ENCODE measurements around the gene ZNF140. TPM values are rescaled to one million over a fixed set of nuclear protein-coding genes. Genes with fewer than 3 reads are reported as not detected.
A peak's percentile ranks its signal among the peaks of the same experiment; 100 is the strongest.

The ZNF140 gene
- polyA plus RNA-seq, 3 donors = 6.2 to 11.8 (median 6.3) TPM

DNA sequence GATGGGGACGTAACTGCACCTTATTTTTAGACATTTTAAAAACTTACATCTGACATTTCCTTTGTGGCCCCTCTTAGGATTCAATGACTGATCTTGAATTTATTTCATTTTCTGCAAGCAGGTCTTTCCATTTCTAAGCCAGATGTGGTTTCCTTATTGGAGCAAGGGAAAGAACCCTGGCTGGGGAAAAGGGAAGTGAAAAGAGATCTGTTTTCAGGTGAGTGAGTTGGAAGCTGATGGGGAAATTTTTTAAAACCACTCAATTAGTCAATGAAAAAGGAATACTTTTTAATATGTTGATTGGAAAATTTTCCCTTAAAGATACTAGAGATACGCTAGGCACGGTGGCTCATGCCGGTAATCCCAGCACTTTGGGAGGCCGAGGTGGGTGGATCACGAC, 2.6 kb downstream of the ZNF140 start:
- H4K20me1 ChIP-seq (ENCODE audit: insufficient read depth, low read length) = no peaks in the 10 kb centered on the region
- Mint-ChIP-seq H3K4me1 (peaks cover 5% of the 10 kb centered on the region), H3K9me3 (peaks cover 46 to 72% (median 66%) of the 10 kb centered on the region in 7 donors), H3K4me3 (no peak overlapping the region), H3K27me3 (ENCODE audit: low read depth in 3 of 3) (peaks cover 0 to 4% (median 0%) of the 10 kb centered on the region in 3 donors), H3K27ac (no peak overlapping the region), H3K36me3 (peaks cover 58 to 75% of the 10 kb centered on the region in 2 donors)
- WGBS (ENCODE audit: insufficient coverage) = 95% methylated on average over 5 of the region's 6 CpGs
- peaks cover 11 to 12% of the 10 kb centered on the region in 2 donors for H3K4me1 ChIP-seq (ENCODE audit: control insufficient read depth in 1 of 2, insufficient read depth in 2 of 2, low read length in 2 of 2)
- H3K4me3 ChIP-seq (replicated peaks in 1 of 3; ENCODE audit: low read depth in 2 of 3, low read length in 3 of 3) = peak overlapping the region in 1 of 3 experiments; percentile 86
- H3K79me2 ChIP-seq (ENCODE audit: insufficient read depth, low read length) = peaks cover 13% of the 10 kb centered on the region
- H3K9ac ChIP-seq (ENCODE audit: insufficient read depth, low read length, poor library complexity, severe bottlenecking) = no peak overlapping the region
- H3K4me2 ChIP-seq (replicated peaks; ENCODE audit: extremely low read depth, low read length, poor library complexity, severe bottlenecking) = no peak overlapping the region
- intact Hi-C loops (cut with micrococcal nuclease) = loop anchor here in 1 of 2 donors (5.0 kb wide), 2 partner anchors 176 to 196 kb away; partner anchors contain the start of gene CHFR
- H3K9me3 ChIP-seq (replicated peaks in 1 of 2; ENCODE audit: control insufficient read depth in 1 of 2, insufficient read depth in 1 of 2, low read length in 2 of 2) = peaks cover 44 to 87% of the 10 kb centered on the region in 2 donors
- H3K36me3 ChIP-seq (replicated peaks in 1 of 2; ENCODE audit: control insufficient read depth in 1 of 2, insufficient read depth in 2 of 2, low read length in 2 of 2) = peaks cover 40 to 69% of the 10 kb centered on the region in 2 donors
- no peak overlapping the region for H3K27ac ChIP-seq (ENCODE audit: low read depth in 1 of 2, low read length in 2 of 2)
- DNase-seq = no peak
- TF ChIP-seq, protein P1, sequence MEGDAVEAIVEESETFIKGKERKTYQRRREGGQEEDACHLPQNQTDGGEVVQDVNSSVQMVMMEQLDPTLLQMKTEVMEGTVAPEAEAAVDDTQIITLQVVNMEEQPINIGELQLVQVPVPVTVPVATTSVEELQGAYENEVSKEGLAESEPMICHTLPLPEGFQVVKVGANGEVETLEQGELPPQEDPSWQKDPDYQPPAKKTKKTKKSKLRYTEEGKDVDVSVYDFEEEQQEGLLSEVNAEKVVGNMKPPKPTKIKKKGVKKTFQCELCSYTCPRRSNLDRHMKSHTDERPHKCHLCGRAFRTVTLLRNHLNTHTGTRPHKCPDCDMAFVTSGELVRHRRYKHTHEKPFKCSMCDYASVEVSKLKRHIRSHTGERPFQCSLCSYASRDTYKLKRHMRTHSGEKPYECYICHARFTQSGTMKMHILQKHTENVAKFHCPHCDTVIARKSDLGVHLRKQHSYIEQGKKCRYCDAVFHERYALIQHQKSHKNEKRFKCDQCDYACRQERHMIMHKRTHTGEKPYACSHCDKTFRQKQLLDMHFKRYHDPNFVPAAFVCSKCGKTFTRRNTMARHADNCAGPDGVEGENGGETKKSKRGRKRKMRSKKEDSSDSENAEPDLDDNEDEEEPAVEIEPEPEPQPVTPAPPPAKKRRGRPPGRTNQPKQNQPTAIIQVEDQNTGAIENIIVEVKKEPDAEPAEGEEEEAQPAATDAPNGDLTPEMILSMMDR (IDR thresholded peaks at IDR 0.05) = no peak
- no peak overlapping the region for H2AFZ ChIP-seq (ENCODE audit: insufficient read depth, low read depth, low read length, poor library complexity, severe bottlenecking)
- no peaks in the 10 kb centered on the region for H3K27me3 ChIP-seq (ENCODE audit: control insufficient read depth in 2 of 2, insufficient read depth in 2 of 2, low read length in 2 of 2)

DNA sequence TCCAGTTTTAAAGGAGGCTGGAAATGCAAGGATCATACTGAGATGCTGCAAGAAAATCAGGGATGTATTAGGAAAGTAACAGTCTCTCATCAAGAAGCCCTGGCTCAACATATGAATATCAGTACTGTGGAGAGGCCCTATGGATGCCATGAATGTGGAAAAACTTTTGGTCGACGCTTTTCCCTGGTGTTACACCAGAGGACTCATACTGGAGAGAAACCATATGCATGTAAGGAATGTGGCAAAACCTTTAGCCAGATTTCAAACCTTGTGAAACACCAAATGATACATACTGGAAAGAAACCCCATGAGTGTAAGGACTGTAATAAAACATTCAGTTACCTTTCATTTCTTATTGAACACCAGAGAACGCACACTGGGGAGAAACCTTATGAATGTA, 24.9 kb downstream of the ZNF140 start:
- no peak overlapping the region for H3K4me3 Mint-ChIP-seq
- WGBS (ENCODE audit: insufficient coverage) = no CpG with 5 or more reads among the region's 3 CpGs
- intact Hi-C loops (cut with micrococcal nuclease) = no loop called here
- H3K9me3 Mint-ChIP-seq = peaks cover 47 to 97% (median 89%) of the 10 kb centered on the region in 7 donors
- H3K36me3 Mint-ChIP-seq = peaks cover 41 to 49% of the 10 kb centered on the region in 2 donors
- DNase-seq = no peak
- Histone ChIP-seq H3K27me3 (ENCODE audit: control insufficient read depth in 2 of 2, insufficient read depth in 2 of 2, low read length in 2 of 2) (no peaks in the 10 kb centered on the region), H4K20me1 (ENCODE audit: insufficient read depth, low read length) (no peaks in the 10 kb centered on the region), H3K27ac (ENCODE audit: low read depth in 1 of 2, low read length in 2 of 2) (no peak overlapping the region), H3K4me2 (replicated peaks; ENCODE audit: extremely low read depth, low read length, poor library complexity, severe bottlenecking) (no peak overlapping the region), H3K4me3 (replicated peaks in 1 of 3; ENCODE audit: low read depth in 2 of 3, low read length in 3 of 3) (peak overlapping the region in 1 of 3 experiments; percentile 53), H3K9me3 (replicated peaks in 1 of 2; ENCODE audit: control insufficient read depth in 1 of 2, insufficient read depth in 1 of 2, low read length in 2 of 2) (peaks cover 52 to 100% of the 10 kb centered on the region in 2 donors), H2AFZ (ENCODE audit: insufficient read depth, low read depth, low read length, poor library complexity, severe bottlenecking) (no peak overlapping the region), H3K36me3 (replicated peaks in 1 of 2; ENCODE audit: control insufficient read depth in 1 of 2, insufficient read depth in 2 of 2, low read length in 2 of 2) (peaks cover 27 to 76% of the 10 kb centered on the region in 2 donors), H3K9ac (ENCODE audit: insufficient read depth, low read length, poor library complexity, severe bottlenecking) (no peak overlapping the region), H3K79me2 (ENCODE audit: insufficient read depth, low read length) (no peaks in the 10 kb centered on the region), H3K4me1 (ENCODE audit: control insufficient read depth in 1 of 2, insufficient read depth in 2 of 2, low read length in 2 of 2) (no peaks in the 10 kb centered on the region)
- peaks cover 0 to 2% (median under 1%) of the 10 kb centered on the region in 3 donors for H3K27me3 Mint-ChIP-seq (ENCODE audit: low read depth in 3 of 3)
- H3K27ac Mint-ChIP-seq = no peak overlapping the region
- TF ChIP-seq, protein P1 (IDR thresholded peaks at IDR 0.05) = no peak
- no peaks in the 10 kb centered on the region for H3K4me1 Mint-ChIP-seq

Measured in CD14-positive monocyte (primary cell).